GM12892 (cell line): ENCODE measurements around the gene RBM46. TPM values are rescaled to one million over a fixed set of nuclear protein-coding genes. Genes with fewer than 3 reads are reported as not detected.

Source experiments
- DNase-seq: peaks from one replicate; pipeline ENCODE4 v3.0.0; 2011; ENCODE audit not compliant: insufficient read length
- FAIRE-seq: peaks from 2 replicates; lab custom pipeline; 2011; peaks lifted over from hg19 to GRCh38; lab: Jason Lieb, UNC
- POLR2A ChIP-seq: IDR thresholded peaks from 2 replicates; pipeline ENCODE4 v1.6.1; 2011; ENCODE audit warnings: low read depth, low read length, control low read depth
- POLR2AphosphoS5 ChIP-seq: IDR thresholded peaks from 2 replicates; pipeline ENCODE4 v1.6.1; 2011; ENCODE audit warnings: low read depth, low read length, control low read depth
- TAF1 ChIP-seq: IDR thresholded peaks from 2 replicates; pipeline ENCODE4 v1.6.1; 2011; ENCODE audit warnings: low read depth, mild to moderate bottlenecking, control low read depth, low read length, borderline replicate concordance
- polyA plus RNA-seq: library from polyadenylated mRNA; unstranded; fragments of >200 nt; gene quantifications from one replicate; pipeline ENCODE4 v1.2.1, GENCODE V29; 2012; ENCODE audit warnings: missing spikeins, inconsistent platforms; ENCODE audit not compliant: missing spikeins

The RBM46 gene, protein sequence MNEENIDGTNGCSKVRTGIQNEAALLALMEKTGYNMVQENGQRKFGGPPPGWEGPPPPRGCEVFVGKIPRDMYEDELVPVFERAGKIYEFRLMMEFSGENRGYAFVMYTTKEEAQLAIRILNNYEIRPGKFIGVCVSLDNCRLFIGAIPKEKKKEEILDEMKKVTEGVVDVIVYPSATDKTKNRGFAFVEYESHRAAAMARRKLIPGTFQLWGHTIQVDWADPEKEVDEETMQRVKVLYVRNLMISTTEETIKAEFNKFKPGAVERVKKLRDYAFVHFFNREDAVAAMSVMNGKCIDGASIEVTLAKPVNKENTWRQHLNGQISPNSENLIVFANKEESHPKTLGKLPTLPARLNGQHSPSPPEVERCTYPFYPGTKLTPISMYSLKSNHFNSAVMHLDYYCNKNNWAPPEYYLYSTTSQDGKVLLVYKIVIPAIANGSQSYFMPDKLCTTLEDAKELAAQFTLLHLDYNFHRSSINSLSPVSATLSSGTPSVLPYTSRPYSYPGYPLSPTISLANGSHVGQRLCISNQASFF
- not detected for polyA plus RNA-seq

DNA sequence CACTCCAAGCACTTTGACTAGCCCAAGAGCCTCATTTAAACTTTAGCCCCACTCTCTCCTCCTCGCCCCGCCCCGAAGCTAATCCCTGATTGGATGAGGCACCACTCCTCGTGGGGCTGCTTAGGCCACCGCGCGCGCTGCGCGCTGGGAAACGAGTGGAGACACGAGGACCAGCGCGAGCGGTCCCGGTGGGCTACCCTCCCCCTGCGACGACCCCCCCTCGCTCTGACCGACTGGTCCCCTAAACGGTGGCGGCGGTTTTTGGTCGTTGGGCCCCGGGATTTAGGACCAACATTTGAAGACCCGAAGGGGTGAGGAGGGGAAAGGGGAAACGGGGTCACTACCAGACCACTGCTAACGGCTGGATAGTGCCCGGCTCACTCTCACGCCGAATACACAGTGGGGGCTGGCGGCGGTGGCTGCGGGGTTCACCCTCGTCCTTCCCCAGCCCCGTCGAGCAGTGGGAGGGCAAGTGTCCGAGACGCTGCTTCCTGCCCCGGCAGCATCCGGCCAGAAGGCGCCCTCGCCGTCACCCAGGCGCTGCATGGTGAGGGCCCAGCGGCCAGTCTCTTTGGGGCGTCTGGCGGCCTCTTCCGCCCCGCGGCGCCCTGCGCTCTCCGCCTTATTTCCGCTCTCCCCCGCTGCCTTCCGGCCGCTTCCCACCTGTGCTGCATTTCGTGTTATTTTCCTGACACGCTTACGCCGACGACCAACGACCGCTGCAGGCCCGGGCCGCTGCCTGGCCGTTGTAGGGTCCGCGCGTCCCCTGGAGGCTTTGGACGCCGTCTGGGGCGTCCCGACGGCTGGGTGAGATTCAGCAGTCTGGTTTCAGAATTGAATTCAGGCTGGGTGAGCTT is at the start of gene RBM46:
Gene RBM46, plus strand, starts transcription at position 147 of the 857 bp plus-strand sequence. CDS start 15,481 bp downstream, outside the sequence.
- TF ChIP-seq TAF1 (no peak), POLR2AphosphoS5 (no peak), POLR2A (no peak)
- DNase-seq (no peak), FAIRE-seq (no peak)

DNA sequence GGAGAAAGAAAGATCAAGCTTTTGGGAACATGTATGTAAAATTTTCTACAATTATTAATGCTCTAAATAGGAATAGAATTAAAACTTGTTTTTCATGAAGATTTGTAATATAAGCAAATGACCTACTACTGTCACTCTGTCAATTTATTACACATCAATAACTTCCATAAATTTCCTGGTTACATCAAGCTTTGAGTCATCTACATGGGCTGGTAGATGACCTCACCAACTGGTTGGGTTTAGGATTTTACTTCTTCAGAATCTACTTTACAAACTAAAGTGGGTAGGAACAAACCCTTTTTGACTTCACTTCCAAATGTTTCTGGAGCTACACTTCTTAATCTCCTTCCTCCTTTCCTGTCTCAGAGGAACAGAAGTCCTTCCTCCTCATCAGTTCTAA is 49.3 kb upstream of the RBM46 start:
- FAIRE-seq = no peak
- no peak for DNase-seq
- TF ChIP-seq POLR2A = no peak
- TF ChIP-seq TAF1 = no peak
- no peak for TF ChIP-seq POLR2AphosphoS5

DNA sequence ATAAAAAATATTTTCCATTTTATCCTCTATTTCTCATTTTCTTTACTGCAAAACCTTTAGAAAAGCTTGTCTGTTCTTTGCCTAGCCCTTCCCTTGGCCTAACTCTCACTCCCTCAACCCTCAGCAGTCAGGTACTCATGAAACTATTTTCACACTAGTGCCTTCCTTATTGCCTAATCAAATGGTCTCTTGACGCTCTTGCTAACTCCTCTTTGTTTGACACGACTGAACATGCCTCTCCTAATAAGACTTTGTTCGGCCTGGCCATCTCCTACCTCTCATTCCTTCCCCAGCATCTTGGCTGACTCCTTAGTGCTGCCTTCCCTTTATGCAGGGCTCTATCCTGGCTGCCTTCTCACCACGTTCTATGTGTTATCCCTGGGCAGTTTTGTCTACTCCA is 48.4 kb upstream of the RBM46 start:
- DNase-seq (no peak), FAIRE-seq (no peak)
- TF ChIP-seq POLR2AphosphoS5 (no peak), POLR2A (no peak), TAF1 (no peak)

DNA sequence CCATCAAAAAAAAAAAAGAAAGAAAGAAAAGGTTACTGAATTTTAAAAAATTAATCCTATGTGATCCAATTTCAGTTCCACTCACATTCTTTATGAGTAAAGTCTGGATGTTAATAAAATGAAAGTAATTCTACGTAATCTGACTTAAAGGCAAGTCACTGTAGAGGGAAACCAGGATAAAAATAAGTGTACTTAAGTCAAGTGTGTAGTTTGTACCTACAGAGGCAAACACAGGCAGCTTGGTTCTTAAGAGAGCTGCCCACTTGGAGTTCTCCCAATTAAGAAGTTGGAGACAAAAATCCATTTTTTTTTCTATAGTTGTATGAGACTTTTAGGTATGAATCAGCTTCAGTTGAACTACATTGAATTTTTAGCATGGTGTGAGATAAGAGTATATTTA is 44.3 kb upstream of the RBM46 start:
- DNase-seq = no peak
- TF ChIP-seq POLR2AphosphoS5 = no peak
- no peak for TF ChIP-seq TAF1
- no peak for TF ChIP-seq POLR2A
- no peak for FAIRE-seq

DNA sequence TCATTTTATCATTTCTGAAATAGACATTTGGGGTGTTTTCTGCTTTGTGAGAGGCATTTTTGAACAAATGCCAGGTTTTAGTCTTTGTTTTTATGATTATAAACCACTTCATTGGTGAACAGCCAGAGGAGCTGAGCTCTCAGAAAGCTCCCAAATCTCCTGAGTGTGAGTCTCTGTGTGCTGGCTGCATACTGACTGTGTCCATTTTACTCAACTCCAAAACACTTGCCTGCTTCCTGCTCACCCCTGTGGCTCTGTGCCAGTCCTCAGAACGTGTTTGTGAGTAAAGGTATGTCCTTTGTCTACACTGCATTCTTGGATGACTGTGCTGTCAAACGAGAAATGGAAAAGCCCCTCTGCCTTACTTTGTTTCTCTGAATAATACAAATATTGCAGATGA is 42.6 kb upstream of the RBM46 start:
- FAIRE-seq = no peak
- no peak for DNase-seq
- no peak for TF ChIP-seq TAF1
- no peak for TF ChIP-seq POLR2AphosphoS5
- TF ChIP-seq POLR2A = no peak

DNA sequence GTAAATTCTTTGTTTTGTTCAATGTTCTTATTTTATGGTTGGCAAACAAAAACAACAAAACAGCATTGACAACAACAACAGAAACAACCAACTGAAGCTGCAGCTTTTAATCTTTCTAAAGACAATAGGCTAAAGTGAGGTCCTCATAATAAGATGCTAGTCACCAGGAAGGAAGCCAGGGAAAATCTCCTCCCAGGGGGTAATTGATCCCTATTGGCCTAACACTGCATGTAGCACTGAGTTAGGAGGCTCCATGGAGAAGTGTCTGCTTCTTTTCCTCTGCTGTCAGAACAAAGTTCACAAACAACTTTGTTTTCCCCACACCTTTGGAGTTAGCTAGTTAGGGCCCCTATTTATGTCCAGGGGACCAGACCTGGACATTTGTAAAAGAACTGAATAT is 42.0 kb upstream of the RBM46 start:
- no peak for TF ChIP-seq POLR2A
- no peak for FAIRE-seq
- DNase-seq = no peak

DNA sequence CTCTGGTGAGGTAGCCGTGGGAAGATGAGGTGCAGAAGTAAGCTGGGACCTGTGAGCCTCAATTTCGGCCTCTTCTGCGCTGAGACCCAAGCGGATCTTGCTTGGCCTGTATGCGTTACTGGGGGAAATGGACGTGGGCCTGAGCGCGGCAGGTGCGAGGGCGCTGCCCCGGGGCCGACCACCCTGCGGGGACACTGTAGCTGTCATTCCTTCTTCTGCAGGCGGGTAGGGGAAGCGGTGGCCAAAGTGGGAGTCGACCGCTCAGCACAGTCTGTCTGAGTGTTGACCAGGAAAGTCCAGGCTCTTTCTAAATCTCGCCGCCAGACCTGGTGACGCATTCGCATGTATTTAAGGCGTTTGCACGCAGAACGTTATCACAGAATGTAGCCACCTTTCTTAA is 40.6 kb upstream of the RBM46 start:
- no peak for DNase-seq
- FAIRE-seq = no peak

DNA sequence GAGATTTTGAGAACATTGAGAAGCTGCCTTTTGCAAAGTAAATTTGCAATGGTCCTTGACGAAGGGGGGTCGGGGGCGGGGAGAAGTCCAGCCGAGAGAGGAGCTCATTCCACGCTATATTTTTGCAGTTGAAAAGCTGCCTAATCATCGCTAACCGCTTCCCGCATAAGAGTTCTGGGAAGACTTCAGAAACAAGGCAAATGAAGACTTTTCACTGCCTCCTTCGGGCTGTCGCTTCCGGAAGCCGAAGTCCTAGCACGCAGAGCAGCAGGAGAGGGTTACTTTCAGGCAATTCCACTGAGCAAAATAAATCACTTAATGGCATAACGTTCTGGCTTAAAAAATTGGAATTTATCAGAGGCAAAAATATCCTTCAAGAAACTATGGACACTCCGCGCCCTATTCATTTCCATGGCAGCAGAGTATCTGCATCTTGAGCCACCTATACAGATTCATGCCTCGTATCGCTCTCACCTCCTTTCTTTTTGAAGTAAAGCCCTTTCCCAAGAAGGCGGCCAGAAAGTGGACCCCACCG is 39.9 kb upstream of the RBM46 start:
- TF ChIP-seq TAF1 (no peak), POLR2A (no peak), POLR2AphosphoS5 (no peak)
- DNase-seq (no peak), FAIRE-seq (no peak)

More for the DNA sequence above, 40.6 kb upstream of the RBM46 start:
- TF ChIP-seq POLR2AphosphoS5 (no peak), POLR2A (no peak), TAF1 (no peak)

DNA sequence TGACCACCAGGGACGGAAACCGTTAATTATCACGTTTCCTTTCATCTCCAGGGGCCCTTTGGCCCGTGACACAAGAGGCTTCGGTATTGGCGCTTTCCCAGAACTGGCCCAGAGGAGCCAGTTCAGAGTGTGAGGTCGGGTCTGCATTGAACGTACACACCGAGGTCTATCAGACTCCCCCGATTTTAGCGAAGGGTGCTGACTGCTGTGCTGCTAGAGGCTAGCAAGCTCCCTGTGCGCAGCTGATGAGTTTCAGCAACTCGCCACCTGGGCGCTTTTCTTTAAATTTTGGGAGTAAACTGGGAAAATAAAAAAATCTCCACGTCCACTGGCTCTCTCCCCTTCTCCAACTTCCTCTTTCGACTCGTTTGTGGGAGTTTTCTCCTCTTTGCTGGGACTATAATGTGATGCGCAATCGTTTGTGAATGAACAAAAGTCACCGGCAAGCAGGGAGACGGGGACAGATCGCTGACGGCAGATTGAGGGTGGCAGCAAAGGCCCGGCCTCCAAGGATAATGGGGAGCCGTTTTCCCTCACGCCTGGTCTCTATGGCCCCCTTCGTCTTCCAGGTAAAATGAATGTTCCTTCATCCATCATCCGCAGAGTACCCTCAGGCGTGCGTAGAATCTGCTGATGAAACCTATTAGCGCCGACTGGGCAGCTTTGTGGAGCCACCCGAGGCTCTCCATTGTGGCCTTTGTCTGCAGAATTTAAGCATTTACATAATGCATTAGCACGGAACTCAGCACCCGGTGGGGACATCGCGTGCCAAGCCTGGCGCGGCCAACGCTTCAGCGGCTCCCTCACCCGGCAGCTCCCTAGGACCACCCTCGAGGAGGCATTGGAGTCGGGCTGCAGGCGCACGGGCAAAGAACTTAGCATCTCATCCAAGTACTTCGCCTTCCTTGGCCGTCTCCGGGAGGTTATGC is 38.9 kb upstream of the RBM46 start:
- FAIRE-seq (no peak), DNase-seq (no peak)
- TF ChIP-seq POLR2AphosphoS5 (no peak), TAF1 (no peak), POLR2A (no peak)

DNA sequence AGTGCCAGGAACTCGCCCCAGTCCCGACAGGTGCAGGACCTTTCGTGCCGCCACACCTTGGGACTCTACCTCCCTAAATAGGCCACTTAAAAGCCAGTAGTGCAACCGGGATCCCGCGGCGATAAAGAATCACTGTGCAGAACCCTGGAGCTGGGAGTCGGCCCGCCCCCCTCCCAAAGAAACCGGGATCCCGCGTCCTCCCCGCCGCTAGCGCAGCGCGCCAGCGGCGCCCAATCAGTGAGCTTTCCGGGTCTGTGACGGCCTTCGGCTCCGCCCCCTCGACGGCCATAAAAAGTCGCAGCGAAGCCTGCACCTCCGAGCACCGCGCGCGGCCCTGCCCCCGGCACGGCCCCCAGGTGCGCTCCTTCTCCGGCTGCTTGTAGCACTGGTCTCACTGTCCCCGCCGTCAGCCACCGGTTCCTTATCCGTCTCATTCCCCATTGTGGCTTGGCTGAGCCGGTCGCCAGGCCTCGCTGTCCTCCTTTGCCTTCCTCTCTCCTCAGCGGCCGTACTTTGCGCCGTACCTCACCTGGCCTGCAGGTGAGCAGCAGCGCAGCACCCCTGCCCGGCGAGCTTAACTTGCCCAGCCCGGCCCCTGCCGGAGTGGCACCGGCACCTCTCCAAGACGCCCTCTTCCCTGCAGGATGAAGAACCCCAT is 37.3 kb upstream of the RBM46 start, which contains the start of gene LRAT:
Gene LRAT, plus strand, starts transcription at position 318 of the 658 bp plus-strand sequence. Its CDS starts 327 bp downstream, at position 645.
- TF ChIP-seq POLR2AphosphoS5 (no peak), POLR2A (no peak), TAF1 (no peak)
- no peak for FAIRE-seq
- no peak for DNase-seq

DNA sequence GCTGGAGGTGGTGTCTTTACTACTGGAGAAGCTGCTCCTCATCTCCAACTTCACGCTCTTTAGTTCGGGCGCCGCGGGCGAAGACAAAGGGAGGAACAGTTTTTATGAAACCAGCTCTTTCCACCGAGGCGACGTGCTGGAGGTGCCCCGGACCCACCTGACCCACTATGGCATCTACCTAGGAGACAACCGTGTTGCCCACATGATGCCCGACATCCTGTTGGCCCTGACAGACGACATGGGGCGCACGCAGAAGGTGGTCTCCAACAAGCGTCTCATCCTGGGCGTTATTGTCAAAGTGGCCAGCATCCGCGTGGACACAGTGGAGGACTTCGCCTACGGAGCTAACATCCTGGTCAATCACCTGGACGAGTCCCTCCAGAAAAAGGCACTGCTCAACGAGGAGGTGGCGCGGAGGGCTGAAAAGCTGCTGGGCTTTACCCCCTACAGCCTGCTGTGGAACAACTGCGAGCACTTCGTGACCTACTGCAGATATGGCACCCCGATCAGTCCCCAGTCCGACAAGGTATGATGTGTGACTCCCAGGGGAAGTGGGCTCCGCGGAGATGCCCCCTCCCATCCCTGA is 36.6 kb upstream of the RBM46 start:
- DNase-seq (no peak), FAIRE-seq (no peak)
- TF ChIP-seq POLR2AphosphoS5 = no peak
- no peak for TF ChIP-seq TAF1
- no peak for TF ChIP-seq POLR2A
